ENCODE measurements around the gene MOCOS.
"Not testable (repeated sequence)": the region's sequence is repeated elsewhere in the genome, so short reads cannot be mapped to it uniquely, and the experiment has no call there.

Gene MOCOS

DNA sequence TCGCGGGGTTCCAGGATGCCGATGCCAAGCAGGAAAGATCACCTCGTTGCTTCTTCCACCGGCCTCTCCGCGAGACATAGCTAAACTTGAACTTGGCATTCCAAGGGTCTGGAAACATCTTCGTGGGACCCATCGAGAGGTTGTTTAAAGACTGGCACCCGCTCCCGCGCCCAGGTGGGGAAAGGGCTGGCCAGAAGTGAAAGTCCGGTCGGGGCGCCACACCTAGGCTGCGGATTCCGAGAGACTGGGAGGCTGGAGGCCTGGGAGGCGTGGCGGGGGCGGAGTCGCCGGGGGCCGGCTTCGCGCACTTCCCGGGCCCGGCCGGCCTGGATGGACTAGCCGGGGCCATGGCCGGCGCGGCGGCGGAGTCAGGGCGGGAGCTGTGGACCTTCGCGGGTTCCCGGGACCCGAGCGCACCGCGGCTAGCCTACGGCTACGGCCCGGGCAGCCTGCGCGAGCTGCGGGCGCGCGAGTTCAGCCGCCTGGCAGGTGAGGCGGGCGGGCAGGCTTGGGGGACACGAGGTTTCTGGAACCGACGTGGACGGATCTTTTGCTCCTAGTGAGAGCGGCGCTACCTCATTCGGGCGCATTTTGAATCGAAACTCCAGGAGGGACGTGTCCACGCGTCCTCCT lies at the start of gene MOCOS:
TSS of gene MOCOS (plus strand) at position 305 of the 633 bp plus-strand sequence. CDS start at position 348, 43 bp downstream.
- peak; percentile 93 for DNase-seq

GRCh38 chr18:36139245-36139644 lies 48.1 kb upstream of the MOCOS start:
- DNase-seq = peak; percentile 56

DNA sequence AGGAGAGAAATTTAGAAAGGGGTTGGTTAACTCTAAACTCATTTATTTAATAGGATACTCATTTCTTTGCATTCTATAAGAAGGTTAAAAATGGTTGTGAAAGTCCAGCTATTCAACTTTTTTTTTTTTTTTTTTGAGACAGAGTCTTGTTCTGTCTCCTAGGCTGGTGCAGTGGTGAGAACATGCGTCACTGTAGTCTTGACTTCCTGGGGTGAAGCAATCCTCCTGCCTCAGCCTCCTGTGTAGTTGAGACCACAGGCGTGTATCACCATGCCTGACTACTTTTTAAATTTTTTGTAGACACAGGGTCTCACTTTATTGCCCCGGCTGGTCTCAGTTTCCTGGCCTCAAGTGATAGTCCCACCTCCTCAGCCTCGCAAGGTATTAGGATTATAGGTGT lies 45.7 kb upstream of the MOCOS start:
- DNase-seq = no peak

DNA sequence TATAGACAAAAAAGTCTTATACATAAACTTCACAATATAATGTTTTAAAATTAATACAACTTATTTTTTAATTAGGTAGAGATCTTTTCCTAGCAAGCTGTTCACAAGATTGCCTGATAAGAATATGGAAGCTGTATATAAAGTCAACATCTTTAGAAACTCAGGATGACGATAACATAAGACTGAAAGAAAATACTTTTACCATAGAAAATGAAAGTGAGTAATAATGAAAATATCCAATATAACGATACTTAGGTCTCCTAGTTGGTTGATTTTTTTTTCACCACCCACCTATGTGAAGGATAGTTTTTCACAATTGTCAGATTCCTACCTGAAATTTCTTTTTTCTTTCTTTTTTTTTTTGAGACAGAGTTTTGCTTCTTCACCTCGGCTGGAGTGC lies 44.5 kb upstream of the MOCOS start:
- no peak for DNase-seq

DNA sequence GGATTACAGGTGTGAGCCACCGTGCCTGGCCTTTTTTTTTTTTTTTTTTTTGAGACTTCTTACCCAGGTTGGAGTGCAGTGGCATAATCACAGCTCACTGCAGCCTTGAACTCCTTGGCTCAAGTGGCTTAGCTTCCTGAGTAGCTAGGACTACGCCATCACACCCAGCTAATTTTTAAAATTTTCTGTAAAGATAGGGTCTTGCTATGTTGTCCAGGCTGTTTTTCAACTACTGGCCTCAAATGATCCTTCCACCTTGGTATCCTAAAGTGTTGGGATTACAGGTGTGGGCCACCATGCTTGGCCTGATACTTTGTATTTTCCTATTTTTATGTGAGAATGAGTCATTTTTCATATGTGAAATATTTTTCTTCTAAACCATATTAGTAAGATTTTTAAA lies 43.9 kb upstream of the MOCOS start:
- no peak for DNase-seq

GRCh38 chr18:36149514-36150289 lies 37.6 kb upstream of the MOCOS start:
- DNase-seq = no peak

DNA sequence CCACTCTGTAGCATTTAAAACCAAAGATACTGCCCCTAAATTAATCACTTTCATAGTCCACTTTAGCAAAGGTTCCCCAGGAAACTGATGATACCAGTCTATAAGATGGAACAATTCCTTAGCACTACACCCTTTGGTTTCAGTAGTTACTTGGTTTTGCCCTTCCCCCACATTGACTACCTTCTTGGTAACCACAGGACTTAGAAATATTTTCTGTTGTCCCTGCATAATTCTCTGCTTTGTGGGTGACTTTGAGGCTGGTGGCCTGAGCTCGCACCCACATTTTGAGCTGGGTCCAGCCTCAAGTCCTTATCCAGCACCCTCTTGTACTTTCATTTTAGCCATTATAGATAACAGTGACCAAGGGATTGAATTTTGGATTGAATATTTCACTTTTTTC lies 34.5 kb upstream of the MOCOS start:
- DNase-seq = no peak

GRCh38 chr18:36153203-36153602 lies 34.1 kb upstream of the MOCOS start:
- no peak for DNase-seq

GRCh38 chr18:36153771-36154170 lies 33.5 kb upstream of the MOCOS start:
- DNase-seq = no peak

DNA sequence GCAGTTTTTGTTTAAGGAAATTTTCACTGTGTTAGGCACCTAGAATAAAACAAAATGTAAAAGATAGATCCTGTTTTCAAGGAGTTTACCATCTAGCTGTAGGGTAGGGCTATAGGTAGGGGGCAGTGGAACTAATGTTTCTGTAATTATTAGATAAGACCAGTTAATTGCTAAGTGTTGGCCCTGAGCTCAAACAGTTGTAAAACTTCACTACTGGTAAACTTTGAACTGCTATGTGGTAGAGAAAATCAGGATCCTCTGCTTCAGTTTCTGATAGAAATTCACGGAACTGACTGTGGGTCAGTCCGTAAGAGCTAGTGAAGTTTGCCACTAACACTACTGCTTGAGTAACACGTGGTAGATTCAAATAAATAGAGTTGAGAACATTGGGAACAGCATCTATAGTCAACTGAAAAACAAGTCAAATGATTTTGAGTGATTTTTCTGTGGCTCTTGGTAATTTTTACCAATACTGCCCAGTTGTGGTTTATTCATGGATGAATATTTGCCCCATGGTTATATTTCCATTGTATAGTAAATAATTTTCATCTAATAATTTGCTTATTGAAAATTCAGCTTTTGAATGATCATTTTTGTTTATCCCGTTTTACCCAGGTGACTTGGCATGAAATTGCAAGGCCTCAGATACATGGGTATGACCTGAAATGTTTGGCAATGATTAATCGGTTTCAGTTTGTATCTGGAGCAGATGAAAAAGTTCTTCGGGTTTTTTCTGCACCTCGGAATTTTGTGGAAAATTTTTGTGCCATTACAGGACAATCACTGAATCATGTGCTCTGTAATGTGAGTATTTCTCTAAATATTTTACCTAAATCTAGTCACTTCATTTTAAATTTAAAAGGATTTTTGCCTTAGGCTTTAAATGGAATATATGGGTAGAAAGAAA lies 31.2 kb upstream of the MOCOS start:
- DNase-seq = no peak

DNA sequence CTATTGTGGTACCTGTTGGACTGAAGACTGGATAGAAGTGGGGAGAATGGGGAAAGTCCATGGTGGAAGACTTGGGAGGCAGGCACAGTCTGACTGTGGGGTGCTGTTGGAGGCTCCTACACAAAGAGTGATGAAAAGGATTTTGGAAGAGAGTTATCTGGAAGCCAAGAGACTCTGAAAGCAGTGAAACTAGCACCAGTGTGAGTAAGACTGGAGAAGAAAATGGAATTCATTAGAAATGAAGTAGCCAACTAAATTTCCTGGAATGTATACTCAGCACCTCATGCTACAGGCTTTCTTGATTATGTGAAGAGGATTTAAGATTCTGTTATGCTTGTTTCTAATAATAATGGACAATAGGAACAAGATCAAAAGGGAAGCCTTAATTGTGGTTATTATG lies 29.9 kb upstream of the MOCOS start:
- DNase-seq = no peak

GRCh38 chr18:36158266-36158867 lies 28.9 kb upstream of the MOCOS start:
- DNase-seq = no peak

DNA sequence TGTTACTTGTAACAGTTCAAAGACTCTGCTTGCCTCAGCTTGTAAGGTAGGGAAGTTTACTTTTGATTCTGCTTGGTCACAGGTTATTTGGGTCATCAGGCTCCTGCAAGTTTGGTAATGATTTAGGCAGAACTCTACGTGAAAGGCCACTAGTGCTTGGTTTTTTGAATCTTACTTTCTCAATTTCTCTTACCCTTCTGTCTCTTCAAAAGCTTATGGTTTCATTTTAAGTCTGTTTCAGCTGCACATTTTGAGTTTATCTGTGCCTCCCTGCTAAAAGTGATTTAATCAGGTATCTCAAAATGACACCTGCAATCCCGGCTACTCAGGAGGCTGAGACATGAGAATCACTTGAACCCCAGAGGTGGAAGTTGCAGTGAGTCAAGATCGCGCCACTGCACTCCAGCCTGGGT lies 26.3 kb upstream of the MOCOS start:
- DNase-seq = no peak

DNA sequence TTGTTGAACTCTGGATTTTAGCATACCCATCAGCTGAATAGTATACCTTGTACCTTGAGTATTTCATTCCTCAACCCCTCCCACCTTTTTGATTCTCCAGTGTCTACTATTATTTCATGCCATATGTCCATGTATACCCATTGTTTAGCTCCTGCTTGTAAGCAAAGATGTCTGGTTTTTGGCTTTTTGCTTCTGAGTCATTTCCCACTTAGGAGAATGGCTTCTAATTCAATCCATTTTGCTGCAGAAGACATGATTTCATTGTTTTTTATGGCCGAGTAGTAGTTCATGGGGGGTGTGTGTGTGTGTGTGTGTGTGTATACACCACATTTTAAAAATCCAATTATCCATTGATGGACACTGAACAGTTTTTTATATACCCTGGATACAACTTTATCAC lies 24.3 kb upstream of the MOCOS start:
- DNase-seq = no peak

DNA sequence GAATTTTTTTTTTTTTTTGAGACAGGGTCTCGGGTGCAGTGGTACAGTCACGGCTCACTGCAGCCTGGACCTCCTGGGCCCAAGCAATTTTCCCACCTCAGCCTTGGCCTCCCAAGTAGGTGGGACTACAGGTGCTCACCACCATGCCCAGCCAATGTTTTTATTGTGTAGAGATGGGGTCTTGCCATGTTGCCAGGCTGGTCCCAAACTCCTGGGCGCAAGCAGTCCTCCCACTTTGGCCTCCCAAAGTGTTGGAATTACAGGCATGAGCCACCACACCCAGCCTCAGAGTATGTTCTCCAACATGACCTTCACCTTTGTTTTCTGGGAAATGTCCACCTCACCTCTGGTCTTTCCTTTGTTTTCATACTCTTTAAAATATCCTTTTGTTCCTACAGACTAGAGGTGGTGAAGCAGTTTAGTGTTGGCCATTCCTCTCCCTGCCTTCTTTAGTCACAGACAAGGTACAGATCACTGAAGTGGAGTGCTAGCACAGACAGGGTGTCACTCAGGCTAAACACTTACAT lies 19.5 kb upstream of the MOCOS start:
- no peak for DNase-seq

DNA sequence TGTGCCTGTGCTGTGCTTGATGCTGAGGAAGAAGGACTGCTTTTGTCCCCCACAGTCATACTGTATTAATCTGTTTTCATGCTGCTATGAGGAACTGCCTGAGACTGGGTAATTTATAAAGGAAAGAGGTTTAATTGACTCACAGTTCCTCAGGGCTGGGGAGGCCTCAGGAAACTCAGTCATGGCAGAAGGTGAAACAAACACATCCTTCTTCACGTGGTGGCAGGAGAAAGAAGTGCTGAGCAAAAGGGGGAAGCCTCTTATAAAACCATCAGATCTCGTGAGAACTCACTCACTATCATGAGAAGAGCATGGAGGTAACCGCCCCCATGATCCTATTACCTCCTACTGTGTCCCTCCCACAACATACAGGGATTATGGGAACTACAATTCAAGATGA lies 19.0 kb upstream of the MOCOS start:
- DNase-seq = not testable (repeated sequence)

- no peak for DNase-seq
Measured at GRCh38 chr18:36169938-36170337, 17.4 kb upstream of the MOCOS start.

DNA sequence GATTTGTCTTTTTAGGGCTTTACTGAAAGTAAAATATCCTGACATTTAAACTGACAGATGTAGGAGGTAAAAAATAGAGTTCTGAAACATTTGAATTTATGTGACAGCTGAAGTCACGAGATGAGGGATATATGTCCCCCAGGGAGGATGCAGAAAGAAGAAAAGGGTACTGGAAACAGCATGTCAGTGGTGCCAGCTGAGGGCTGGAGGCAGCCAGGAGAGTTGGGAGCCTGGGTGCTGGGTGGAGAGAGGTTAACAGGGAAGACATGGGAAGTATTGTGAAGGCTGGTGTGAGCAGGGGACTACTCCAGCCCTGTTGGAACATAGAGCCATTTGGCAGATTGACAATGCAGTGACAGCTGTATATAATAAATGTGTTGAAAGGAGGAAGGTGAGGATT lies 11.8 kb upstream of the MOCOS start:
- DNase-seq = no peak

GRCh38 chr18:36176177-36176584 lies 11.1 kb upstream of the MOCOS start:
- DNase-seq = no peak

- DNase-seq = no peak
Measured at GRCh38 chr18:36176711-36177110, 10.6 kb upstream of the MOCOS start.

GRCh38 chr18:36177913-36178312 lies 9.4 kb upstream of the MOCOS start:
- DNase-seq = no peak

DNA sequence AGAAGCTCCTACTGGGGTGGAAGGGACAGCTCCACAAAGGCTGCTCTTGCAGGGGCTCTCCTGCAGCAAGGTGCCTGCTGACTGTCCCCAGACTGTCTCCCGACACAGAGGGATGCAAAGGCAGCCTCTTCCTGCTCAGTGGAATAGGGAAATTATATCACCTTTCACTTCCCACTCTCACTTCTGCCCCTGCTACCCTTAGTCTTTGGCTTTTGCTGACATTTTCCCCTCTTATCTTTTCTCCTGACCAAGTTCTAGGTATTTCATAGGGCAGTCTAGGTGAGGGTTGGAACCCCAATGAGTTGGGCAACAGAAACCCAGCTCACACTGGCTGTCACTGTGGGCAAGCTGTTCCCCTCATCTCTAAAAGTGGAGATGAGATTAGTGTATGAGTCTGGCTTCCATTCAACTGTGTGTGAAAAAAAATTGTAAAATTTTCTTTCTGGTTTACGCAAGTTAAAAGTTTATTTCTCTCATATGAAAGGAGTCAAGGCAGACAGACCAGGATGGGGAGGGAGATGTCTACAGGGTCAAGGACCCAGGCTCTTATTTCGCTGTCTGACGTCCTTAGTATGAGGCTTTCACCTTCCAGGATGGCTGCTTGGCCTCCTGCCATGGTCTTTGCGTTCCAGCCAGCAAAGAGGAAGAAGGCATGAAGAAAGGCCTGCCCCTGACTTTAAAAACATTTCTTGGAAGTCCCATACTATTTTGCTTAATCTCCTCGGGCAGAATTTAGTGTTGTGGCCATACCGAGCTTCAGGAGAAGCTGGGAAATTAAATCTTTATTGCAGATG lies 7.5 kb upstream of the MOCOS start:
- DNase-seq = no peak

All from islet precursor cell (in vitro differentiated cells).